Measurements from ENCODE around the gene FLNC.

The FLNC gene

GRCh38 chr7:128891942-128892269 lies 61.7 kb downstream of the FLNC start:
- Histone ChIP-seq H3K36me3 (ENCODE audit: control insufficient read depth in 1 of 2, insufficient read depth in 2 of 2, low read length in 2 of 2) (no peaks in the 10 kb centered on the region), H3K27ac (ENCODE audit: low read depth, low read length) (no peak overlapping the region), H3K4me1 (ENCODE audit: control insufficient read depth in 1 of 2, insufficient read depth in 2 of 2, low read length in 2 of 2) (peaks cover 14 to 26% of the 10 kb centered on the region in 2 donors), H3K9me3 (ENCODE audit: control insufficient read depth in 1 of 2, low read length in 2 of 2) (no peaks in the 10 kb centered on the region), H3K27me3 (ENCODE audit: control insufficient read depth in 1 of 2, insufficient read depth in 2 of 2, low read length in 2 of 2) (peaks cover 4 to 8% of the 10 kb centered on the region in 2 donors), H3K4me3 (ENCODE audit: low read depth in 1 of 2, low read length in 2 of 2) (no peak overlapping the region), H3K9ac (ENCODE audit: low read depth in 1 of 2, low read length in 2 of 2) (no peak overlapping the region)

- Histone ChIP-seq H3K9me3 (ENCODE audit: control insufficient read depth in 1 of 2, low read length in 2 of 2) (no peaks in the 10 kb centered on the region), H3K27ac (ENCODE audit: low read depth, low read length) (no peak overlapping the region), H3K36me3 (ENCODE audit: control insufficient read depth in 1 of 2, insufficient read depth in 2 of 2, low read length in 2 of 2) (no peaks in the 10 kb centered on the region), H3K9ac (ENCODE audit: low read depth in 1 of 2, low read length in 2 of 2) (no peak overlapping the region), H3K4me3 (ENCODE audit: low read depth in 1 of 2, low read length in 2 of 2) (peak overlapping the region in 1 of 2 donors; percentile 11), H3K4me1 (ENCODE audit: control insufficient read depth in 1 of 2, insufficient read depth in 2 of 2, low read length in 2 of 2) (peaks cover 14 to 26% of the 10 kb centered on the region in 2 donors), H3K27me3 (ENCODE audit: control insufficient read depth in 1 of 2, insufficient read depth in 2 of 2, low read length in 2 of 2) (peaks cover 4 to 8% of the 10 kb centered on the region in 2 donors)
Measured at GRCh38 chr7:128892521-128893250, 62.5 kb downstream of the FLNC start.

GRCh38 chr7:128893251-128894100 lies 63.3 kb downstream of the FLNC start:
- peaks cover 4 to 8% of the 10 kb centered on the region in 2 donors for H3K27me3 ChIP-seq (ENCODE audit: control insufficient read depth in 1 of 2, insufficient read depth in 2 of 2, low read length in 2 of 2)
- H3K4me3 ChIP-seq (ENCODE audit: low read depth in 1 of 2, low read length in 2 of 2), result peak overlapping the region in 1 of 2 donors; percentile 11
- no peaks in the 10 kb centered on the region for H3K9me3 ChIP-seq (ENCODE audit: control insufficient read depth in 1 of 2, low read length in 2 of 2)
- no peak overlapping the region for H3K9ac ChIP-seq (ENCODE audit: low read depth in 1 of 2, low read length in 2 of 2)
- H3K27ac ChIP-seq (ENCODE audit: low read depth, low read length), result no peak overlapping the region
- H3K36me3 ChIP-seq (ENCODE audit: control insufficient read depth in 1 of 2, insufficient read depth in 2 of 2, low read length in 2 of 2), result no peaks in the 10 kb centered on the region
- H3K4me1 ChIP-seq (ENCODE audit: control insufficient read depth in 1 of 2, insufficient read depth in 2 of 2, low read length in 2 of 2), result peaks cover 14 to 26% of the 10 kb centered on the region in 2 donors

DNA sequence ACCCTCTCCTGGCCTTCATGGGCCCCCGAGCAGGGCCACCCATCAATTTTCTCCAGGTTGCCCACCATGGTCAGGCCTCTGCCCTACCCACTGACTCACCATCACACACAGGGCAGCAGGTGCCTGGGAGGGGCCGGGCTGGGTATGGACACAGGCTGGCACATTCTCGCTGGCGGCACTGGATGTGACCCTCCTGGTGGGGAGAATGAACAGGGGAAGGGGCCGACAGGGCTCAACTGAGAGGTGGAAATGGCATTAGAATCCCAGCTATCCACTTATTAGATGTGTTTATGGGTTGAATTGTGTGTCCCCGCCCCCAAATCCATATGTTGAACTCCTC lies 63.9 kb downstream of the FLNC start:
- no peak overlapping the region for H3K9ac ChIP-seq (ENCODE audit: low read depth in 1 of 2, low read length in 2 of 2)
- H3K27ac ChIP-seq (ENCODE audit: low read depth, low read length), result no peak overlapping the region
- no peaks in the 10 kb centered on the region for H3K36me3 ChIP-seq (ENCODE audit: control insufficient read depth in 1 of 2, insufficient read depth in 2 of 2, low read length in 2 of 2)
- peaks cover 14 to 26% of the 10 kb centered on the region in 2 donors for H3K4me1 ChIP-seq (ENCODE audit: control insufficient read depth in 1 of 2, insufficient read depth in 2 of 2, low read length in 2 of 2)
- H3K27me3 ChIP-seq (ENCODE audit: control insufficient read depth in 1 of 2, insufficient read depth in 2 of 2, low read length in 2 of 2), result peaks cover 4 to 8% of the 10 kb centered on the region in 2 donors
- H3K9me3 ChIP-seq (ENCODE audit: control insufficient read depth in 1 of 2, low read length in 2 of 2), result no peaks in the 10 kb centered on the region
- no peak overlapping the region for H3K4me3 ChIP-seq (ENCODE audit: low read depth in 1 of 2, low read length in 2 of 2)

- H3K27me3 ChIP-seq (ENCODE audit: control insufficient read depth in 1 of 2, insufficient read depth in 2 of 2, low read length in 2 of 2), result peaks cover 0 to 8% of the 10 kb centered on the region in 2 donors
- peaks cover 14 to 26% of the 10 kb centered on the region in 2 donors for H3K4me1 ChIP-seq (ENCODE audit: control insufficient read depth in 1 of 2, insufficient read depth in 2 of 2, low read length in 2 of 2)
- H3K9me3 ChIP-seq (ENCODE audit: control insufficient read depth in 1 of 2, low read length in 2 of 2), result no peaks in the 10 kb centered on the region
- H3K27ac ChIP-seq (ENCODE audit: low read depth, low read length), result no peak overlapping the region
- H3K4me3 ChIP-seq (ENCODE audit: low read depth in 1 of 2, low read length in 2 of 2), result no peak overlapping the region
- no peaks in the 10 kb centered on the region for H3K36me3 ChIP-seq (ENCODE audit: control insufficient read depth in 1 of 2, insufficient read depth in 2 of 2, low read length in 2 of 2)
- H3K9ac ChIP-seq (ENCODE audit: low read depth in 1 of 2, low read length in 2 of 2), result no peak overlapping the region
Measured at GRCh38 chr7:128895320-128895719, 65.1 kb downstream of the FLNC start.

GRCh38 chr7:128899392-128899791 lies 69.2 kb downstream of the FLNC start:
- no peak overlapping the region for H3K9ac ChIP-seq (ENCODE audit: low read depth in 1 of 2, low read length in 2 of 2)
- H3K9me3 ChIP-seq (ENCODE audit: control insufficient read depth in 1 of 2, low read length in 2 of 2), result no peaks in the 10 kb centered on the region
- no peaks in the 10 kb centered on the region for H3K27me3 ChIP-seq (ENCODE audit: control insufficient read depth in 1 of 2, insufficient read depth in 2 of 2, low read length in 2 of 2)
- H3K27ac ChIP-seq (ENCODE audit: low read depth, low read length), result no peak overlapping the region
- H3K4me1 ChIP-seq (ENCODE audit: control insufficient read depth in 1 of 2, insufficient read depth in 2 of 2, low read length in 2 of 2), result peaks cover 0 to 3% of the 10 kb centered on the region in 2 donors
- no peaks in the 10 kb centered on the region for H3K36me3 ChIP-seq (ENCODE audit: control insufficient read depth in 1 of 2, insufficient read depth in 2 of 2, low read length in 2 of 2)
- H3K4me3 ChIP-seq (ENCODE audit: low read depth in 1 of 2, low read length in 2 of 2), result no peak overlapping the region

DNA sequence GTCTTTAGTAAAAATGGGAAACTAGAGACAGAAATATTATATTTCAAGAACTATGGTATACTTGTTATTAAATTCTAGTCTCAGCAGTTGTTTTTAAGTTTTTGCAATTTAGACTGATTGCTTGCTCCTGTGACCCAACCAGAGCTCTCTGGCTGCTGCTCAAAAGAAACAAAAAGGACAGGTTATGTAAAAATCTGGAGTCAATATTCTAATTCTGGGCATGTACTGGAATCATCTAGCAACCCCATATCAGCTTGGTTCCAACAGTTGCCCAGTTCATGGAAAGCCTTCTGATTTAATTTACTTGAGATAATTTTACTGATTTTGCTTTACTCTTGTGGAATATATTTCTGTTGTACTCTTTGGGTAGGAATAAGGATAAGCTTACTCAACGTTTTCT lies 70.0 kb downstream of the FLNC start:
- H3K27ac ChIP-seq (ENCODE audit: low read depth, low read length), result no peak overlapping the region
- no peaks in the 10 kb centered on the region for H3K36me3 ChIP-seq (ENCODE audit: control insufficient read depth in 1 of 2, insufficient read depth in 2 of 2, low read length in 2 of 2)
- no peaks in the 10 kb centered on the region for H3K9me3 ChIP-seq (ENCODE audit: control insufficient read depth in 1 of 2, low read length in 2 of 2)
- H3K4me1 ChIP-seq (ENCODE audit: control insufficient read depth in 1 of 2, insufficient read depth in 2 of 2, low read length in 2 of 2), result peaks cover 0 to 3% of the 10 kb centered on the region in 2 donors
- no peak overlapping the region for H3K9ac ChIP-seq (ENCODE audit: low read depth in 1 of 2, low read length in 2 of 2)
- H3K4me3 ChIP-seq (ENCODE audit: low read depth in 1 of 2, low read length in 2 of 2), result no peak overlapping the region
- no peaks in the 10 kb centered on the region for H3K27me3 ChIP-seq (ENCODE audit: control insufficient read depth in 1 of 2, insufficient read depth in 2 of 2, low read length in 2 of 2)

- H3K9ac ChIP-seq (ENCODE audit: low read depth in 1 of 2, low read length in 2 of 2), result no peak overlapping the region
- H3K27me3 ChIP-seq (ENCODE audit: control insufficient read depth in 1 of 2, insufficient read depth in 2 of 2, low read length in 2 of 2), result no peaks in the 10 kb centered on the region
- no peak overlapping the region for H3K4me3 ChIP-seq (ENCODE audit: low read depth in 1 of 2, low read length in 2 of 2)
- peaks cover 0 to 3% of the 10 kb centered on the region in 2 donors for H3K4me1 ChIP-seq (ENCODE audit: control insufficient read depth in 1 of 2, insufficient read depth in 2 of 2, low read length in 2 of 2)
- no peaks in the 10 kb centered on the region for H3K36me3 ChIP-seq (ENCODE audit: control insufficient read depth in 1 of 2, insufficient read depth in 2 of 2, low read length in 2 of 2)
- H3K9me3 ChIP-seq (ENCODE audit: control insufficient read depth in 1 of 2, low read length in 2 of 2), result no peaks in the 10 kb centered on the region
- H3K27ac ChIP-seq (ENCODE audit: low read depth, low read length), result no peak overlapping the region
Measured at GRCh38 chr7:128902761-128903585, 72.8 kb downstream of the FLNC start.

GRCh38 chr7:128903621-128904361 lies 73.6 kb downstream of the FLNC start:
- peaks cover 0 to 3% of the 10 kb centered on the region in 2 donors for H3K4me1 ChIP-seq (ENCODE audit: control insufficient read depth in 1 of 2, insufficient read depth in 2 of 2, low read length in 2 of 2)
- no peaks in the 10 kb centered on the region for H3K36me3 ChIP-seq (ENCODE audit: control insufficient read depth in 1 of 2, insufficient read depth in 2 of 2, low read length in 2 of 2)
- no peaks in the 10 kb centered on the region for H3K9me3 ChIP-seq (ENCODE audit: control insufficient read depth in 1 of 2, low read length in 2 of 2)
- no peak overlapping the region for H3K27ac ChIP-seq (ENCODE audit: low read depth, low read length)
- H3K9ac ChIP-seq (ENCODE audit: low read depth in 1 of 2, low read length in 2 of 2), result no peak overlapping the region
- no peak overlapping the region for H3K4me3 ChIP-seq (ENCODE audit: low read depth in 1 of 2, low read length in 2 of 2)
- peaks cover under 1 to 2% of the 10 kb centered on the region in 2 donors for H3K27me3 ChIP-seq (ENCODE audit: control insufficient read depth in 1 of 2, insufficient read depth in 2 of 2, low read length in 2 of 2)

Measured in duodenal mucosa (tissue), 2 donors.